Breast epithelium (tissue), 4 donors: ENCODE results near the gene PIK3CD. TPM values are rescaled to one million over a fixed set of nuclear protein-coding genes. Genes with fewer than 3 reads are reported as not detected.

ENCODE experiments used
- DNase-seq, 2 donors: peaks; one replicate each; pipeline ENCODE4 v3.0.0-alpha.2; 2019; ENCODE audit warnings: low spot score in 2 of 2
- H3K27ac ChIP-seq, 2 donors: fragments of 200-600 bp; sonication (generic) in 1 of 2; one replicate each; pipeline ENCODE4 v1.5.1; 2016 to 2019; ENCODE audit warnings: mild to moderate bottlenecking in 1 of 2
- H3K27me3 ChIP-seq, 2 donors: fragments of 200-600 bp; sonication (generic) in 1 of 2; one replicate each; pipeline versions ENCODE4 v1.5.1 to v1.6.0; 2017 to 2019; ENCODE audit warnings: control low read depth in 1 of 2, mild to moderate bottlenecking in 1 of 2
- H3K36me3 ChIP-seq: fragments of 200-600 bp; one replicate; pipeline ENCODE4 v1.5.1; 2019
- H3K4me1 ChIP-seq, 2 donors: fragments of 200-600 bp; sonication (generic); one replicate each; pipeline ENCODE4 v1.5.1; 2016 to 2019; ENCODE audit warnings: control low read depth in 1 of 2
- H3K4me3 ChIP-seq, 3 donors: fragments of 200-600 bp; sonication (generic); 1 replicate in 2 of 3; 2 replicates in 1 of 3; pipeline ENCODE4 v1.5.1; 2016 to 2019; ENCODE audit warnings: mild to moderate bottlenecking in 3 of 3, moderate library complexity in 2 of 3
- H3K9me3 ChIP-seq, 2 donors: fragments of 200-600 bp; sonication (generic) in 1 of 2; one replicate each; pipeline ENCODE4 v1.5.1; 2016 to 2019; ENCODE audit warnings: control low read depth in 1 of 2
- CTCF ChIP-seq, 3 donors: fragments of 450-650 bp; IDR thresholded peaks; one replicate each; pipeline ENCODE4 v1.5.1; 2016 to 2017; ENCODE audit warnings: antibody characterized with exemption in 3 of 3, mild to moderate bottlenecking in 3 of 3, moderate library complexity in 3 of 3
- POLR2A ChIP-seq: fragments of 450-650 bp; IDR thresholded peaks from one replicate; pipeline ENCODE4 v1.6.1; 2016; ENCODE audit warnings: antibody characterized with exemption, mild to moderate bottlenecking, moderate library complexity
- POLR2AphosphoS5 ChIP-seq, 3 donors: sonication (generic); formaldehyde crosslinking; IDR thresholded peaks; one replicate each; pipeline ENCODE4 v1.6.1; 2017; ENCODE audit warnings: antibody characterized with exemption in 3 of 3
- intact Hi-C: fragments of 100-400 bp; cut with DNase I; formaldehyde crosslinking; loops from one replicate; pipeline ENCODE4 v1.15.1; 2023; ENCODE audit warnings: low total_unique reads
- total RNA-seq, 3 donors: library from RNA; depleted of rRNA; stranded (reverse); fragments of >200 nt; gene quantifications; one replicate each; pipeline ENCODE4 v1.1.0, GENCODE V29; 2016

PIK3CD gene
- total RNA-seq, 3 donors from 2014 or later: 8.2 to 12.1 (median 11.9) TPM

- Histone ChIP-seq H3K4me3 (no peak overlapping the region), H3K36me3 (peaks cover 15% of the 10 kb centered on the region), H3K27me3 (no peaks in the 10 kb centered on the region), H3K4me1 (no peaks in the 10 kb centered on the region), H3K27ac (no peak overlapping the region), H3K9me3 (no peaks in the 10 kb centered on the region)
- intact Hi-C loops: no loop called here
- DNase-seq: no peak
- TF ChIP-seq CTCF (IDR thresholded peaks at IDR 0.05) (no peak), POLR2A (no peak), POLR2AphosphoS5 (IDR thresholded peaks at IDR 0.05) (no peak)
Measured at GRCh38 chr1:9729523-9729922, 78.0 kb downstream of the PIK3CD start.

- Histone ChIP-seq H3K4me3 (no peak overlapping the region), H3K4me1 (no peaks in the 10 kb centered on the region), H3K27ac (no peak overlapping the region), H3K36me3 (peaks cover 21% of the 10 kb centered on the region), H3K9me3 (no peaks in the 10 kb centered on the region), H3K27me3 (no peaks in the 10 kb centered on the region)
- intact Hi-C loops: no loop called here
- DNase-seq: no peak
- TF ChIP-seq POLR2AphosphoS5 (IDR thresholded peaks at IDR 0.05) (no peak), CTCF (IDR thresholded peaks at IDR 0.05) (no peak), POLR2A (no peak)
Measured at GRCh38 chr1:9730096-9730901, 78.8 kb downstream of the PIK3CD start.

GRCh38 chr1:9731051-9731537, 79.6 kb downstream of the PIK3CD start:
- intact Hi-C loops: no loop called here
- DNase-seq: no peak
- no peak overlapping the region for H3K4me3 ChIP-seq
- no peaks in the 10 kb centered on the region for H3K27me3 ChIP-seq
- no peak overlapping the region for H3K27ac ChIP-seq
- H3K9me3 ChIP-seq: no peaks in the 10 kb centered on the region
- TF ChIP-seq POLR2AphosphoS5 (IDR thresholded peaks at IDR 0.05) (no peak), CTCF (IDR thresholded peaks at IDR 0.05) (no peak), POLR2A (no peak)
- H3K4me1 ChIP-seq: no peaks in the 10 kb centered on the region
- peaks cover 21% of the 10 kb centered on the region for H3K36me3 ChIP-seq

GRCh38 chr1:9731561-9731960, 80.0 kb downstream of the PIK3CD start:
- intact Hi-C loops: no loop called here
- H3K4me3 ChIP-seq: no peak overlapping the region
- no peak for DNase-seq
- no peaks in the 10 kb centered on the region for H3K9me3 ChIP-seq
- no peak overlapping the region for H3K27ac ChIP-seq
- TF ChIP-seq POLR2AphosphoS5 (IDR thresholded peaks at IDR 0.05): no peak
- TF ChIP-seq CTCF (IDR thresholded peaks at IDR 0.05): no peak
- no peak for TF ChIP-seq POLR2A
- H3K4me1 ChIP-seq: no peaks in the 10 kb centered on the region
- peaks cover 21% of the 10 kb centered on the region for H3K36me3 ChIP-seq
- no peaks in the 10 kb centered on the region for H3K27me3 ChIP-seq

- H3K27ac ChIP-seq: no peak overlapping the region
- no peak for DNase-seq
- no peaks in the 10 kb centered on the region for H3K9me3 ChIP-seq
- TF ChIP-seq CTCF (IDR thresholded peaks at IDR 0.05) (no peak), POLR2A (no peak), POLR2AphosphoS5 (IDR thresholded peaks at IDR 0.05) (no peak)
- H3K4me1 ChIP-seq: no peaks in the 10 kb centered on the region
- no peaks in the 10 kb centered on the region for H3K27me3 ChIP-seq
- no peak overlapping the region for H3K4me3 ChIP-seq
- intact Hi-C loops: no loop called here
- H3K36me3 ChIP-seq: peaks cover 21% of the 10 kb centered on the region
Measured at GRCh38 chr1:9732123-9732971, 80.8 kb downstream of the PIK3CD start.
